Osteoblast (primary cell): ENCODE data around the gene ADRM1. TPM values are rescaled to one million over a fixed set of nuclear protein-coding genes. Genes with fewer than 3 reads are reported as not detected.

Experiments used
- DNase-seq: peaks from one replicate; pipeline ENCODE4 v3.0.0; 2011; ENCODE audit warnings: low spot score, mixed read lengths; ENCODE audit not compliant: insufficient read length; ENCODE audit errors: missing footprints
- H2AFZ ChIP-seq: 2 replicates; pipeline ENCODE4 v1.6.0; 2011; ENCODE audit warnings: mild to moderate bottlenecking, low read length
- H3K27ac ChIP-seq: 2 replicates; pipeline ENCODE4 v1.5.1; 2011; ENCODE audit warnings: mild to moderate bottlenecking, low read depth, low read length, moderate library complexity
- H3K27me3 ChIP-seq: 2 replicates; pipeline ENCODE4 v1.6.0; 2012; ENCODE audit warnings: mild to moderate bottlenecking, control low read depth, inconsistent platforms, low read length, moderate library complexity; ENCODE audit not compliant: insufficient read depth
- H3K36me3 ChIP-seq: 2 replicates; pipeline ENCODE4 v1.5.1; 2011; ENCODE audit warnings: mild to moderate bottlenecking, low read length, control low read depth, moderate library complexity; ENCODE audit not compliant: insufficient read depth
- H3K4me1 ChIP-seq: 2 replicates; pipeline ENCODE4 v1.5.1; 2011; ENCODE audit warnings: mild to moderate bottlenecking, low read length, control low read depth, moderate library complexity; ENCODE audit not compliant: insufficient read depth
- H3K4me2 ChIP-seq: 2 replicates; pipeline ENCODE4 v1.6.0; 2011; ENCODE audit warnings: mild to moderate bottlenecking, low read length; ENCODE audit not compliant: insufficient read depth
- H3K4me3 ChIP-seq: fragments of 200-600 bp; sonication (generic); 3 replicates; pipeline ENCODE4 v1.5.1; 2012; ENCODE audit warnings: mild to moderate bottlenecking, low read length, inconsistent platforms; ENCODE audit not compliant: insufficient read depth
- H3K79me2 ChIP-seq: 2 replicates; pipeline ENCODE4 v1.6.0; 2012; ENCODE audit warnings: mild to moderate bottlenecking, low read length, control low read depth, inconsistent platforms; ENCODE audit not compliant: insufficient read depth
- H3K9me3 ChIP-seq: 2 replicates; pipeline ENCODE4 v1.5.1; 2011; ENCODE audit warnings: low read depth, low read length, control low read depth
- H4K20me1 ChIP-seq: 2 replicates; pipeline ENCODE4 v1.6.0; 2012; ENCODE audit warnings: mild to moderate bottlenecking, low read length, control low read depth; ENCODE audit not compliant: insufficient read depth
- CTCF ChIP-seq: IDR thresholded peaks from 2 replicates; pipeline ENCODE4 v1.5.1; 2011; ENCODE audit warnings: mild to moderate bottlenecking, low read depth, low read length, moderate library complexity; ENCODE audit errors: extremely low read depth
- total RNA-seq: library from RNA; depleted of rRNA; stranded (reverse); fragments of >200 nt; gene quantifications from 2 replicates; pipeline ENCODE4 v1.2.3, GENCODE V29; 2012

ADRM1 gene
- total RNA-seq, 1 donor = 103 TPM

DNA sequence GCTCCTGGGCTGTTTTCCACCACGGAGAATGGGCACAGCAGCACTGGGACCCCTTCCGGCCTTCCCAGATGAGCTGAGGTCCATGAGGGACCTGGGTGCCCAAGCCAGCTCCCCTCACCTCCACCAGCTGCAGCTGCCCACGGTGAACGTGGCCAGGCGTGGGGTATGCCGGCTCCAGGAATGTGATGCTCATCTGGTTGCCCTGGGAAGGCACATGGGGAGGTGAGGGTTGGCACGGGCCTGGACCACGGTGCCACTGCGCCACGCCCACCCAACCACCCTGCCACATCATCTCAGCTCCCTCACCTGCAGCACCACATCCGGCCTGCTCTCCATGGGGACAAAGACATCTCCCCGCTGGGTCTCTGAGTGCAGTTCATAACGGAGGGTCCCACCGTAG is 23.8 kb downstream of the ADRM1 start:
- no peaks in the 10 kb centered on the region for H3K36me3 ChIP-seq
- H3K4me1 ChIP-seq = no peaks in the 10 kb centered on the region

GRCh38 chr20:62326959-62327725 is 24.3 kb downstream of the ADRM1 start:
- DNase-seq = no peak
- Histone ChIP-seq H3K79me2 (no peaks in the 10 kb centered on the region), H3K9me3 (no peaks in the 10 kb centered on the region), H3K4me2 (no peak overlapping the region), H3K4me3 (no peak overlapping the region), H3K36me3 (no peaks in the 10 kb centered on the region), H2AFZ (no peak overlapping the region), H4K20me1 (no peaks in the 10 kb centered on the region), H3K27me3 (no peaks in the 10 kb centered on the region), H3K27ac (no peak overlapping the region), H3K4me1 (no peaks in the 10 kb centered on the region)
- TF ChIP-seq CTCF = no peak

More for the DNA sequence above, 23.8 kb downstream of the ADRM1 start:
- no peak for TF ChIP-seq CTCF
- Histone ChIP-seq H3K79me2 (no peaks in the 10 kb centered on the region), H3K27me3 (no peaks in the 10 kb centered on the region), H3K27ac (no peak overlapping the region), H2AFZ (no peak overlapping the region), H3K9me3 (no peaks in the 10 kb centered on the region), H4K20me1 (no peaks in the 10 kb centered on the region), H3K4me2 (no peak overlapping the region), H3K4me3 (no peak overlapping the region)
- DNase-seq = no peak

- no peak overlapping the region for H2AFZ ChIP-seq
- TF ChIP-seq CTCF = no peak
Measured at GRCh38 chr20:62327726-62328495, 25.1 kb downstream of the ADRM1 start.

More at GRCh38 chr20:62327726-62328495, 25.1 kb downstream of the ADRM1 start:
- H3K36me3 ChIP-seq = no peaks in the 10 kb centered on the region
- no peak overlapping the region for H3K27ac ChIP-seq
- H4K20me1 ChIP-seq = no peaks in the 10 kb centered on the region
- no peak overlapping the region for H3K4me3 ChIP-seq
- DNase-seq = no peak
- H3K9me3 ChIP-seq = no peaks in the 10 kb centered on the region
- no peaks in the 10 kb centered on the region for H3K27me3 ChIP-seq
- no peaks in the 10 kb centered on the region for H3K4me1 ChIP-seq
- no peak overlapping the region for H3K4me2 ChIP-seq
- H3K79me2 ChIP-seq = no peaks in the 10 kb centered on the region
